HepG2 (cell line): Measurements from ENCODE around the gene ZMIZ1. TPM values are rescaled to one million over a fixed set of nuclear protein-coding genes. Genes with fewer than 3 reads are reported as not detected.

Source experiments
- ARID3A ChIP-seq: IDR thresholded peaks from 2 replicates; pipeline ENCODE4 v1.6.1; 2012; ENCODE audit warnings: low read depth, low read length, improper control_type of control experiment
- BRF2 ChIP-seq: sonication (generic); formaldehyde crosslinking; IDR thresholded peaks from 2 replicates; pipeline ENCODE4 v1.8.1; 2022; ENCODE audit warnings: mild to moderate bottlenecking, missing genetic modification reagents
- CREBL2 ChIP-seq: sonication (generic); formaldehyde crosslinking; IDR thresholded peaks from 2 replicates; pipeline ENCODE4 v1.8.1; 2023; ENCODE audit warnings: missing genetic modification reagents, mild to moderate bottlenecking, borderline replicate concordance
- KDM2A ChIP-seq: sonication (generic); formaldehyde crosslinking; IDR thresholded peaks from 2 replicates; pipeline ENCODE4 v1.4.0; 2020; ENCODE audit warnings: low read depth, missing genetic modification reagents, borderline replicate concordance
- MTA3 ChIP-seq: sonication (generic); formaldehyde crosslinking; IDR thresholded peaks from 2 replicates; pipeline ENCODE4 v1.4.0; 2020; ENCODE audit warnings: missing genetic modification reagents
- NPAS2 ChIP-seq: sonication (generic); formaldehyde crosslinking; IDR thresholded peaks from 2 replicates; pipeline ENCODE4 v1.8.0; 2022; ENCODE audit warnings: mild to moderate bottlenecking, missing genetic modification reagents, borderline replicate concordance
- POGK ChIP-seq: sonication (generic); formaldehyde crosslinking; conservative IDR thresholded peaks from 2 replicates; pipeline ENCODE4 v1.8.0; 2022; ENCODE audit warnings: mild to moderate bottlenecking, moderate library complexity, missing genetic modification reagents
- SATB2 ChIP-seq: sonication (generic); formaldehyde crosslinking; IDR thresholded peaks from 2 replicates; pipeline ENCODE4 v1.5.0; 2020; ENCODE audit warnings: missing genetic modification reagents
- TCF7 ChIP-seq: sonication (generic); IDR thresholded peaks from 2 replicates; pipeline ENCODE4 v1.6.1; 2016; ENCODE audit warnings: antibody characterized with exemption, low read depth
- YY1 ChIP-seq: IDR thresholded peaks from 2 replicates; pipeline ENCODE4 v1.6.1; 2011; ENCODE audit warnings: low read length, low read depth, moderate library complexity, mild to moderate bottlenecking; ENCODE audit not compliant: insufficient read depth, insufficient replicate concordance
- ZBTB21 ChIP-seq: sonication (generic); formaldehyde crosslinking; IDR thresholded peaks from 2 replicates; pipeline ENCODE4 v1.4.0; 2020; ENCODE audit warnings: missing genetic modification reagents
- ZBTB26 ChIP-seq: IDR thresholded peaks from 2 replicates; pipeline ENCODE4 v1.6.1; 2016; ENCODE audit warnings: missing compliant biosample characterization, missing genetic modification reagents, borderline replicate concordance
- ZBTB7B ChIP-seq: sonication (generic); formaldehyde crosslinking; IDR thresholded peaks from 2 replicates; pipeline ENCODE4 v1.4.0; 2020; ENCODE audit warnings: missing genetic modification reagents
- ZFP82 ChIP-seq: sonication (generic); formaldehyde crosslinking; IDR thresholded peaks from 2 replicates; pipeline ENCODE4 v1.5.1; 2020; ENCODE audit warnings: mild to moderate bottlenecking, missing genetic modification reagents, borderline replicate concordance
- ZKSCAN8 ChIP-seq: IDR thresholded peaks from 2 replicates; pipeline ENCODE4 v1.6.1; 2016; ENCODE audit warnings: borderline replicate concordance, missing genetic modification reagents, missing compliant biosample characterization
- ZNF224 ChIP-seq: sonication (generic); formaldehyde crosslinking; IDR thresholded peaks from 2 replicates; pipeline ENCODE4 v1.5.0; 2020; ENCODE audit warnings: mild to moderate bottlenecking, missing genetic modification reagents
- ZNF331 ChIP-seq: sonication (generic); formaldehyde crosslinking; IDR thresholded peaks from 2 replicates; pipeline ENCODE4 v1.4.0; 2020; ENCODE audit warnings: missing genetic modification reagents
- ZNF441 ChIP-seq: sonication (generic); formaldehyde crosslinking; IDR thresholded peaks from 2 replicates; pipeline ENCODE4 v1.7.0; 2021; ENCODE audit warnings: missing genetic modification reagents, borderline replicate concordance
- ZNF619 ChIP-seq: sonication (generic); formaldehyde crosslinking; IDR thresholded peaks from 2 replicates; pipeline ENCODE4 v1.4.0; 2020; ENCODE audit warnings: mild to moderate bottlenecking, missing genetic modification reagents
- ZNF770 ChIP-seq: sonication (generic); formaldehyde crosslinking; IDR thresholded peaks from 2 replicates; pipeline ENCODE4 v1.5.0; 2020; ENCODE audit warnings: mild to moderate bottlenecking, missing genetic modification reagents
- polyA plus RNA-seq, 8 experiments: library from polyadenylated mRNA; depleted of rRNA in 3 of 8; stranded (reverse) in 7 of 8; unstranded in 1 of 8; fragments of >200 nt; fragmentation: Illumina TruSeq in 4 of 8; extraction: Trizol in 4 of 8; gene quantifications; 2 replicates each; pipeline versions ENCODE4 v1.2.1 to v1.2.3, GENCODE V29; 2011 to 2016; ENCODE audit warnings: low read depth in 4 of 8, missing spikeins in 1 of 8, mixed read lengths in 1 of 8; ENCODE audit not compliant: insufficient read depth in 1 of 8
- total RNA-seq, 5 experiments: library from RNA; depleted of rRNA; stranded (reverse); fragments of >200 nt; fragmentation: Illumina TruSeq; extraction: Trizol; gene quantifications; 2 replicates each; pipeline ENCODE4 v1.2.3, GENCODE V29; 2016; ENCODE audit warnings: low read depth in 1 of 5

ZMIZ1 gene
- total and polyA plus RNA-seq, 2 of the 13 experiments (the other 11 are each of a cell fraction or from before 2014, with no cell fraction given), result 5.3 to 10.2 TPM

GRCh38 chr10:79067241-79068202 is 1.2 kb upstream of the ZMIZ1 start (continued):
- 0 out of 2 replicates have a peak, but pooled peaks have one; percentile 10 for TF ChIP-seq ZFP82
- no peak for TF ChIP-seq ZNF224 (CRISPR knock-in tag)
- no peak for TF ChIP-seq CREBL2 (CRISPR knock-in tag)
- no peak for TF ChIP-seq ZNF619 (CRISPR knock-in tag)
- TF ChIP-seq KDM2A (CRISPR knock-in tag), result peak; percentile 85
- TF ChIP-seq YY1, result peak; percentile 84
- no peak for TF ChIP-seq ZNF441 (CRISPR knock-in tag)
- no peak for TF ChIP-seq NPAS2 (CRISPR knock-in tag)
- no peak for TF ChIP-seq BRF2 (CRISPR knock-in tag)
- TF ChIP-seq ARID3A, result no peak
- no peak for TF ChIP-seq ZKSCAN8
- TF ChIP-seq MTA3, result no peak
- TF ChIP-seq ZBTB21 (CRISPR knock-in tag), result no peak
- TF ChIP-seq ZBTB7B (CRISPR knock-in tag), result 0 out of 2 replicates have a peak, but pooled peaks have one; percentile 72
- peak; percentile 18; the same call in 1 of the 2 replicates for TF ChIP-seq TCF7
- TF ChIP-seq SATB2, result no peak
- no peak; the same call in 1 of the 2 replicates for TF ChIP-seq ZNF331
- peak; percentile 82 for TF ChIP-seq POGK
- no peak for TF ChIP-seq ZBTB26 (CRISPR knock-in tag)
- no peak for TF ChIP-seq ZNF770
